Measurements from ENCODE around the gene NDEL1.

Gene NDEL1, protein sequence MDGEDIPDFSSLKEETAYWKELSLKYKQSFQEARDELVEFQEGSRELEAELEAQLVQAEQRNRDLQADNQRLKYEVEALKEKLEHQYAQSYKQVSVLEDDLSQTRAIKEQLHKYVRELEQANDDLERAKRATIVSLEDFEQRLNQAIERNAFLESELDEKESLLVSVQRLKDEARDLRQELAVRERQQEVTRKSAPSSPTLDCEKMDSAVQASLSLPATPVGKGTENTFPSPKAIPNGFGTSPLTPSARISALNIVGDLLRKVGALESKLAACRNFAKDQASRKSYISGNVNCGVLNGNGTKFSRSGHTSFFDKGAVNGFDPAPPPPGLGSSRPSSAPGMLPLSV

DNA sequence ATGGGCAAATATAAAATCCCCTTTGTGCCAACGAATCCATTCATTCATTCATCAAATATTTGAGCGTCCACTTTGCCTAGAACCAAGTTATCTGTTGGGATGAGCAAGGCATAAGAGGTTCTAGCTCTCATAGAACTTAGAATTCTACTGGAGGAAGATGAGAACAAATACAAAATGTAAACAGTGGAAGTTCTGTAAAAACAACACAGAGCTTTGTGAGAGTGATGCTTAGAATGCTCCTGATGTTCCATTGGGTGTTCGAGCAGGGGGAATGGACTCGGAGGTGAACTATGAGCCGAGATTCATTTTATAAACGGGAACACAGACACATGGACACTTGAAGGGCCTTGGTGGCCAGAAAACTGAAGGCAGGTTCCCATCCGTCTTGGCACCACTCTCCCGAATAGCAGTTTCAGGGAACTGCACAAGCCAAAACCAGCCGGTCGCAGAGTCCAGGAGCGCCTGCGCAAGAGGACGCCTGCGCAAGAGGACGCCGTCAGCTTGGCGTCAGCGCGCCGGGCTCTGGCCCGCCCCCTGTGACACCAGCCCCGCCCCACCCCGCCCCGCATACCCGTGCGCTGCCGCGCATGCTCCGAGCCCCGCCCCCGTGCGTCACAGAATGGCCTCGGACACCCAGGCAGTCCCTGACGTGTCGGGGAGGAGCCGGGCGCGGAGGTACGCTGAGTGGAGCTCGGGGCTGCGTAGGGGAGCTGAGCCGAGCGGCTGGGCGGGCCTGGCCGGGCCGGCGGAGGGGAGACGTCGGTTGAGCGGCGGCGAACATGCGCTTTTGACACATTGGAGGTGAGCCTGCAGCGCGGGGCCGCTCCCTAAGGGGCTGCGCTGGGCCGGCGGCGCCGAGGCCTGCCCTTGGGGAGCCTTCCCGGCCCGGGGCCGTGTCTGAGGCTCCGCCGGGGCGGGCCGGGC, at the start of gene NDEL1:
Gene NDEL1 (plus strand): TSS at position 640 of the 924 bp plus-strand sequence. CDS start 8,388 bp downstream, outside the sequence.
- no peaks in the 10 kb centered on the region for H3K36me3 ChIP-seq (ENCODE audit: low read length)
- peak within 1 kb of the TSS; percentile 95 for H3K9ac ChIP-seq (ENCODE audit: low read length)
- no peak for TF ChIP-seq EZH2phosphoT487 (conservative IDR thresholded peaks at IDR 0.05; ENCODE audit: low read length)
- TF ChIP-seq CTCF (IDR thresholded peaks at IDR 0.05; ENCODE audit: insufficient read depth, low read length, poor library complexity, severe bottlenecking) = no peak
- no peaks in the 10 kb centered on the region for H3K9me2 ChIP-seq (replicated peaks; ENCODE audit: insufficient read depth, low read length)
- no peaks in the 10 kb centered on the region for H3K27me3 ChIP-seq (ENCODE audit: low read length)
- peak within 1 kb of the TSS; percentile 82 for H3K27ac ChIP-seq (ENCODE audit: low read depth, low read length)
- H3K79me2 ChIP-seq (ENCODE audit: insufficient read depth, low read length) = peaks cover 43% of the 10 kb centered on the region
- 0 out of 2 replicates have a peak, but pooled peaks cover 10% of the 10 kb centered on the region for H4K20me1 ChIP-seq (ENCODE audit: low read depth, low read length)
- peak within 1 kb of the TSS; percentile 100 for H3K4me2 ChIP-seq (ENCODE audit: low read depth, low read length, poor library complexity, severe bottlenecking)
- H3K4me3 ChIP-seq (ENCODE audit: insufficient read depth, low read length, poor library complexity, severe bottlenecking) = peak within 1 kb of the TSS; percentile 91
- peak within 1 kb of the TSS; percentile 99 for H2AFZ ChIP-seq (ENCODE audit: low read depth, low read length, severe bottlenecking)
- no peaks in the 10 kb centered on the region for H3F3A ChIP-seq (ENCODE audit: insufficient read depth)
- no peaks in the 10 kb centered on the region for H3K9me3 ChIP-seq (ENCODE audit: insufficient read depth, low read length)

DNA sequence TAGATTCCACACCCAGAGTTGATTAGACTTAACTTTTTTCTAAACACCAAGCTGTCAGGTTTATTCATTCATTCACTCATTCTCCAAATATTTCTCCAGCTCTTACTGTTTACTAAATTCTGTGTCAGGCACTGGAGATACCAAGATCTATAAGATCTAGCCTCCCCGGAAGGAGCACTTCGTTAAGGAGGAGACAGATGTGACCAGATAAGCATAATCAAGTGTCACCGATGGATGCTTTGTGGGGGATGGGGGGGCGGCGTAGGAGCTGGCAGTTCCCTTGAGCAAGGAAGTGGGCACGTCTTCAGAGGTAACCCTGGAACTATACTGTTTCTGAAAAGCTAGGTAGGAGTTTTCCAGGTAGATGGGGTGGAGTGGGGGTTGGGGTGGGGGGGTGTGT, 48.8 kb upstream of the NDEL1 start:
- Histone ChIP-seq H3K9me3 (ENCODE audit: insufficient read depth, low read length) (no peaks in the 10 kb centered on the region), H3K4me3 (ENCODE audit: insufficient read depth, low read length, poor library complexity, severe bottlenecking) (no peak overlapping the region), H4K20me1 (ENCODE audit: low read depth, low read length) (no peaks in the 10 kb centered on the region), H3K9ac (ENCODE audit: low read length) (no peak overlapping the region), H3F3A (ENCODE audit: insufficient read depth) (peaks cover 8% of the 10 kb centered on the region), H2AFZ (ENCODE audit: low read depth, low read length, severe bottlenecking) (no peak overlapping the region), H3K27me3 (ENCODE audit: low read length) (no peaks in the 10 kb centered on the region), H3K36me3 (ENCODE audit: low read length) (peaks cover 6% of the 10 kb centered on the region), H3K79me2 (ENCODE audit: insufficient read depth, low read length) (peaks cover 12% of the 10 kb centered on the region), H3K9me2 (replicated peaks; ENCODE audit: insufficient read depth, low read length) (no peaks in the 10 kb centered on the region), H3K27ac (ENCODE audit: low read depth, low read length) (no peak overlapping the region), H3K4me2 (ENCODE audit: low read depth, low read length, poor library complexity, severe bottlenecking) (no peak overlapping the region)
- TF ChIP-seq EZH2phosphoT487 (conservative IDR thresholded peaks at IDR 0.05; ENCODE audit: low read length) = no peak

- no peaks in the 10 kb centered on the region for H3K36me3 ChIP-seq (ENCODE audit: low read length)
- H4K20me1 ChIP-seq (ENCODE audit: low read depth, low read length) = no peaks in the 10 kb centered on the region
- H3K9me2 ChIP-seq (replicated peaks; ENCODE audit: insufficient read depth, low read length) = no peaks in the 10 kb centered on the region
- H3K9me3 ChIP-seq (ENCODE audit: insufficient read depth, low read length) = no peaks in the 10 kb centered on the region
- no peaks in the 10 kb centered on the region; the same call in 1 of the 2 replicates for H3K79me2 ChIP-seq (ENCODE audit: insufficient read depth, low read length)
- TF ChIP-seq CTCF (IDR thresholded peaks at IDR 0.05; ENCODE audit: insufficient read depth, low read length, poor library complexity, severe bottlenecking) (no peak), EZH2phosphoT487 (conservative IDR thresholded peaks at IDR 0.05; ENCODE audit: low read length) (no peak)
- H2AFZ ChIP-seq (ENCODE audit: low read depth, low read length, severe bottlenecking) = no peak overlapping the region
- no peak overlapping the region for H3K27ac ChIP-seq (ENCODE audit: low read depth, low read length)
- H3K4me2 ChIP-seq (ENCODE audit: low read depth, low read length, poor library complexity, severe bottlenecking) = no peak overlapping the region
- no peak overlapping the region for H3K9ac ChIP-seq (ENCODE audit: low read length)
- H3K4me3 ChIP-seq (ENCODE audit: insufficient read depth, low read length, poor library complexity, severe bottlenecking) = no peak overlapping the region
- H3F3A ChIP-seq (ENCODE audit: insufficient read depth) = no peaks in the 10 kb centered on the region
- H3K27me3 ChIP-seq (ENCODE audit: low read length) = no peaks in the 10 kb centered on the region
Measured at GRCh38 chr17:8387914-8388651, 47.6 kb upstream of the NDEL1 start.

Data from SU-DHL-6 (cell line).